HG03558 (cell line): ENCODE measurements around the gene RAB12.
"Not testable (repeated sequence)": the region's sequence is repeated elsewhere in the genome, so short reads cannot be mapped to it uniquely, and the experiment has no call there.

ENCODE experiments used
- ATAC-seq: cut with Tn5 transposase; IDR thresholded peaks from one replicate; pipeline ENCODE4 v1.9.1; 2021; ENCODE audit warnings: moderate number of reproducible peaks; ENCODE audit not compliant: unreplicated experiment; ENCODE audit errors: extremely low read depth

Gene RAB12

DNA sequence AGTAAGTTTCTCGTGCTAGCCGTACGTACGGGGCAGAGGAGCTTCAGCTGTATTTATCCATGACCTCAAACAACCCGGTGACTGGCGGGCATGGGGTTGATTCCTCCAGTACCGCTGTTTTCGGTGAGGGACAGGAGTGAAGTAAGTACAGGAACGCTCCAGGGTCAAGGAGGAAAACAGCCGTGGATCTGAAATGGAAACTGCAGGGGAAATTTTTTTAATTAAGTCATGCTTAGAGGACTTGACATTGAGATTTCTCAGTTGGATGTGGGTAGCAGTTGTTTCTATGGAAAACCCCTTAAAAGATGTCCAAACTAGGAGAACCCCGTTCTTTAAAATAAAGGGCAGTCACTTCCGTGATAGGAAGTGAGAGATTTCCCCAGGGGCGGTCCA lies 1.2 kb downstream of the RAB12 start:
- no peak for ATAC-seq

- no peak for ATAC-seq
Measured at GRCh38 chr18:8611916-8612576, 2.8 kb downstream of the RAB12 start.

- no peak for ATAC-seq
Measured at GRCh38 chr18:8614875-8615274, 5.6 kb downstream of the RAB12 start.

DNA sequence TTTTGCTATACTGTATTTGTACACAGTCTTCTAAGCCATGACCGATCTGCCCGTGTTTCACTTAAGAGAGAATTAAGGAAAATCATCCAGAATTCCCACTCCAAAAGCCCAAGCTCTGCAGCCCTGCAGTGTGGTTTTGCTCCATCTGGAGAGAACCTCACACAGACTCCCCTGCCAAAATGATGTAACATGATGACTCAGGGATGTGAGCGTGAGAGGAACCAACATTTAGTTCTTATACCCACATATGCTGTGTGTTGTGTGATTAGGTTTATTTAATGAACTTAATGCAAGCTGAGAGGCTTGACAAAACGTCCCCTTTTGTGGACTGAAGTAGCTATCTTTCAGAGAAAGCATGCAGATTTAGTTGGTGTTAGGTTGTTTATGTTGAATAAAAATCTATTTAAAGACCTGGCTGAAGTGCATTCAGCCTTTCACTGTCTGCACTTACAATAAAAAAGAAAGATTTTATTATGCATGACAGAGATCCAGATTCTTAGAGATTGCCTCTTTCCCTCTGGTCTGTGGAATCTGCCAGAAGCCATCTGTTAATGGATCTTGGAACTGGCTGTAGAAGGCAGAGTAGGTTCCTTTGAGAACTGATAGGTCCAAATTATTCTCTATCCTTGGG lies 6.3 kb downstream of the RAB12 start:
- ATAC-seq = no peak

GRCh38 chr18:8616028-8616401 lies 6.8 kb downstream of the RAB12 start:
- no peak for ATAC-seq

DNA sequence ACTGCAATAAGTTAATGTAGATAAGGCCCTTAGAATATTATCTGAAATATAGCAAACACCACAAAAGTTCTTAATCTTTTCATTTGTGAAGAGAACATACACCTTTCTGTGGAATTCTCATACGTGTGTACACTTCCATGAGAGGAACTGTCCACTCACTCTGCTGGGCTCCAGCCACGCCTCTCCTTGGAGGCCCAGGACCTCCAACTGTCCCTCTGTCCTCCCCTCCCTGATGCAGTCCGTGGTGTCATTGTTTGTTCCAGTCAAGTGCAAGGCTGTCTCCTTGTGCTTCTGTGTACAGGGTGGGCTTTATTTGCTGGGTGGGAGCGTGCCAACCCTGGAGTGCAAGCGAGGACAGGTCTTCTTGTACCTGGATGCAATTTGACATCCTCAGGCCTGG lies 8.7 kb downstream of the RAB12 start:
- no peak for ATAC-seq

GRCh38 chr18:8619041-8619440 lies 9.8 kb downstream of the RAB12 start:
- no peak for ATAC-seq

DNA sequence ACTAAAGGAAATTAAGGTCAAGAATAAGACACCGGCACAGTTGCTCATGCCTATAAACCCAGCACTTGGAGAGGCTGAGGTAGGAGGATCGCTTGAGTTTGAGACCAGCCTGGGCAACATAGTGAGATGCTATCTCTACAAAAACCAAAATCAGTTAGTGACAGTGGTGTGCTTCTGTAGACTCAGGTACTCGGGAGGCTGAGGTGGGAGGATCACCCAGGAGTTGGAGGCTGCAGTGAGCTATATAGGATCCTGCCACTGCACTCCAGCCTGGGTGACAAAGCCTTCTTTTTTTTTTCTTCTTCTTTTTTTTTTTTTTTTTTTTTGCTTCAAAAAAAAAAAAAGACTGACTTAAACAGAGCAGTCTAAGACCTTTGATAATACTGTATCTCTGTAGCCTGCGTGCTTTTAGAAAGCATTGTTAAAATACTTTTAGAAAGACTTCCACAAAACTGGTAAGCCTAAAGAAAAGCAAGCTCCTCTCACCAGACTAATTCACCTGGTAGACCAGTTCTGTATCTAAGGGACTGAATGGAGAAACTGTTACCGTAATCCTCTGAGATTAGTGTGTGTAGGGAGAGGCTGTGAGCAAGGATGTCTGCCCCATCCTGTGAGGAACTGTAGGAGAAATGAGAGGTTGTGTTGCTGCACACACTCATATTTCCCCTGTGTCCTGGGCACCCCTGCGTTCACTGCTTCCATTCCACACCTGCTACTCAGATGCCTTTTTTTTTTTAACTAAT lies 10.8 kb downstream of the RAB12 start:
- no peak for ATAC-seq

GRCh38 chr18:8620845-8621244 lies 11.6 kb downstream of the RAB12 start:
- ATAC-seq = no peak

DNA sequence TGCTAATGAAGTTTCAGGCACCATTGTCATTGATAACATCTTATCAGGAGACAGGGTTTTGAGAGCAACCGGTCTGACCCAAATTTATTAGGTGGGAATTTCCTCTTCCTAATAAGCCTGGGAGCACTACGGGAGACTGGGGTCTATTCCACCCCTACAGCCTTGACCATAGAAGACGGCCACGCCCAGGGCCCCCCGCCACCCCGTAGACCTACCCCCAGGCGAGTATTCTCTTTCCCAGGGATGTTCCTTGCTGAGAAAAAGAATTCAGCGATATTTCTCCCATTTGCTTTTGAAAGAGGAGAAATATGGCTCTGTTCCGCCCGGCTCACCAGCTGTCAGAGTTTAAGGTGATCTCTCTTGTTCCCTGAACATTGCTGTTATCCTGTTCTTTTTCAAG lies 13.4 kb downstream of the RAB12 start:
- not testable (repeated sequence) for ATAC-seq

DNA sequence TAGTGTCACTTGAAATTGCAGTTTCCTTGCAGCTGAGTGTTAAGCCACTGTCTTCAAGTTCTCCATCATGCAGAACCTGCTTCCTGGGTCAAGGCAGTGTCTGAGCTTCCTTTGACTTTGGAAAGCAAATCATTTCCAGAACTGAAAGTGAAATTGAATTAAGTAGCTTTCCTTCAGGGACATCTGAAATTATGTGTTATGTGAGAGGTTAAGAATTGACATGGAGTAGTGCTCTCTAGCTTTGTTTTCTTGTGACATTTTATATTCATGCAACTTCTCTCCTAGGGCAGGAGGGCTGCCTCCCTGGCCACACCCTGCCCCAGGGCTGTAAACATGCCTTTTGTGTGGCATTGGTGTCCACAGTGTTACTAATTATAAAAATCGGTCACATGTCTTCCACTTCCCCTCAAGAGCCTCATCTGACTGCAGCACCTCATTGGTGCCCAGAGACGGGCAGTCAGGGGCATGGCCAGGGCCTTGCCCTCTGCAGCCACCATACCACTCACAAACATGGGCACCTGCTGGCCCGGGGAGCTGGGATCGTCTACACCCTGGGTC lies 14.4 kb downstream of the RAB12 start:
- peak; percentile 60 for ATAC-seq

DNA sequence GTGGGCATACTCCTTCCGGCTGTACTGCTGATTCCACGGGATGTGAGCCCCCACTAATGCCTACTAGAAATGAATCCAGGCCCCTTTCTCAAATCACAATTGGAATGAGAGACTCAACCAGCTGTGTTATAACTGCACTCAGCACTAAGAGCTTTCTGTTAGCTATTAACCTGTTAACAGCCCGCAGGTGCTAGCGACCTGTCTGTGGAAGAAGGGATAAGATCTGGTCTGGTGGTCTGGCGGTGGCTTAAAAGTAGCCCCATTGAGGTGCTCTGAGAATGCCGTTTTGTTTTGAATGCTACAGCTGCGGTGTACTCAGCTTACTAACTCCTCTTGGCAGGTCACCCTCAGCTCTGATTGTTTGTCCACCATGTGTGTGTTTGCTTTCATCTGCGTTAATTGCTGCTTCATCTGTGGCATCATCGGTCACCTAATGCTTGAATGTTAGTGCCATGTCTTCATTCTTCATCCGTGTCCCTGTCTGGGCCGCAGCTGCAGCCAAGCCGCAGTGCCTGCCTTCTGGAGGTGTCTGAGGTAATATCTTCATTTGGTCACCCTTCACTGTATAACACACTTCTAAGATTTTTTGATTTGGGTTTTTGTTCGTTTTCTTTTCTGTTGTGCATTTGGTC lies 16.3 kb downstream of the RAB12 start:
- no peak for ATAC-seq

- ATAC-seq = no peak
Measured at GRCh38 chr18:8626414-8627106, 17.3 kb downstream of the RAB12 start.

- ATAC-seq = no peak
Measured at GRCh38 chr18:8627107-8627472, 17.9 kb downstream of the RAB12 start.

DNA sequence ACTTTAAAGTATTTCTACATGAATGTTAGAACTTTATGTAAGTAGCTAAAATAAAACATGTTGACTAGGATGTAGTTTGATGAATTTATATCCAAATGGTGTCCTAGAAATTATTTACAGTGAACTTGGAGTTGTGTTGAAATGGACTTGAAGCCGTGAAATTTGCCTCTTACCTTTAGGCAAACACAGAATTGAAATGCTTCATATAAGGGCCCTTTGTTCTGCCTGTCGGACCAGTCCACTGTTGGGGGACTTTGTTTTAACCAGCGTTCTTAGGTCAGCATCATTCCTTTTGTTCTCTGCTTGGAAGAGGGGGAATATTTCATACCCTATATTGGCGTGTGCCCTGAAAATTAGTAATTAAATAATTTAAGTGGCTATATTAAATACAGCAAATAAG lies 18.3 kb downstream of the RAB12 start:
- ATAC-seq = no peak

- ATAC-seq = no peak
Measured at GRCh38 chr18:8629602-8630001, 20.4 kb downstream of the RAB12 start.

- no peak for ATAC-seq
Measured at GRCh38 chr18:8630546-8630945, 21.3 kb downstream of the RAB12 start.

DNA sequence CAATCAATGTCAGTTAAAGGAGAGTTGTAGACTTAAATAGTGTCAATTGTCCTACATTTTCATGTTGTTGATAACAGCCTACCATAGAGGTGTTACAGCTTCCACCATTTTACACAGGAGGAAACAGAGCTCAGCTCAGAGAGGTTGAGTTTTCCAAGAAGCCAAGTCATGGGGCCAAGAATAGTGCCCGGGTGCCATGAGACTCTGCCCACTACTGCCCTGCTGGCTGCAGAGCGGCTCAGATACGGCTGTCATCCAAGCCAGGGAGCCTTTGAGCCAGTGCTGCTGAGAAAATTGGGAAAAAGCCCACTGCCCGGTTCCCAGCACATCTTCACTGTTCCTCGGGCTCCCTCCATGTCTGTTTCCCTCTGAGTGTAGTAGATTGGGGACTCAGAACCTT lies 22.0 kb downstream of the RAB12 start:
- no peak for ATAC-seq

DNA sequence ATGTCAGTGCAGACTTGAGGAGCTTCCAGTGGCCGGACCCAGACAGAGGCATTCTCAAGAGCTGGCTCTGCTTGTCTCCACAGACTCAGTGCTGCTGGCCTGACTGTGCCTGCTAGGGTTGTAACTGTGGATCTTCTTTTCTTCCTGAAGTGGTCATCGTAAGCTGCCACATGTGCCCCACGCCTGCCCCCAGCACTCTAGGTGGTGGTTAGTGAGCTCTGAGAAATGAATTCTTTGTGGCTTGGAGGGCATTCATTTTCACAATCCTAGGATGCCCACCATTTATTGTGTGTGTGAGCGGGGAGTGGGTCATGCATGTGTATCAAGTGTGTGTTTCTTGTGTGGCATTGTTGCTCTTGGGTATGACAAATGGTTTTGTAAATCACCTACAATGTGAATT lies 23.1 kb downstream of the RAB12 start:
- no peak for ATAC-seq

DNA sequence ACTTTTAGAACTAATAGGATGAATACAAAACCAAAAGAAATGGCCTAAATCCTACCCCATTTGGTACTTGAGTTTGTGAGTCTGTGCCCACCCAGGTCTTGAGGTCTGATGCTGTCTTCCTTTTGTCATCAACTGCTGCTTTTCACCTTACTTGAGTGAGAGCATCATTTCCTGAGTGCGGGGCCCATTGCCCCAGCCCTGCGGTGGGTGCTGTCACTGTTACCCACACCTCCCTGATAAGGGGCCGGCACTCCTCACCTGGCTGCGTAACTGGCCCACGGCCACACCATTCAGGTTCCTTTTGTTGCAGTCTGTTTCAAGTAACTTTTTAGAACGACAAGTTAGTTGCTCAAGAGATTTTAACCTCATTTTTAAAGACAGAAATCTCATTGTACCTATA lies 25.3 kb downstream of the RAB12 start:
- no peak for ATAC-seq
